HUDEP-2 (cell line): ENCODE data around the gene CHST9.
"Not testable (repeated sequence)": the region's sequence is repeated elsewhere in the genome, so short reads cannot be mapped to it uniquely, and the experiment has no call there.

Source experiments
- DNase-seq, 76 experiments: peaks; one replicate each; lab custom pipeline; 2025; ENCODE audit not compliant: unreplicated experiment in 76 of 76; lab: John Stamatoyannopoulos, UW

Gene CHST9

DNA sequence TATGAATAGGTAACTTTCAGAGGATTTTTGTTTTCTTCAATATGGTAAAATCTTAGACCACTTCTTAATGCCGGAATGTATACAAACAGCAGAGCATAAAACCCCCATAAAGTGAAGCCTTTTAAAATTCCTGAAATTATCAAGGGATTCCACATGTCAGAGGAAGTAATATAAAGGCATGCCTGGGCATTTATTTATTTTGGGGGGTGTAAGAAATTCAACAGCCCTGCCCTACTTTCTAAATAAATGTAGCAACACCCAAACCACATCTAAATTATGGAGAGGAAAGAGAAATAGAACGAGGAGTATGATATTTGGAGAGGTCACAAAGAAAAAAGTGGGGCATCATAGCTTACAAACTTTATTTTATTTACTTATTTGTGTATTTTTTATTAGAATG is 9.9 kb downstream of the CHST9 start:
- no peak for DNase-seq

- DNase-seq: no peak
Measured at GRCh38 chr18:27171993-27172392, 13.1 kb downstream of the CHST9 start.

GRCh38 chr18:27165412-27165811 is 19.7 kb downstream of the CHST9 start:
- no peak for DNase-seq

DNA sequence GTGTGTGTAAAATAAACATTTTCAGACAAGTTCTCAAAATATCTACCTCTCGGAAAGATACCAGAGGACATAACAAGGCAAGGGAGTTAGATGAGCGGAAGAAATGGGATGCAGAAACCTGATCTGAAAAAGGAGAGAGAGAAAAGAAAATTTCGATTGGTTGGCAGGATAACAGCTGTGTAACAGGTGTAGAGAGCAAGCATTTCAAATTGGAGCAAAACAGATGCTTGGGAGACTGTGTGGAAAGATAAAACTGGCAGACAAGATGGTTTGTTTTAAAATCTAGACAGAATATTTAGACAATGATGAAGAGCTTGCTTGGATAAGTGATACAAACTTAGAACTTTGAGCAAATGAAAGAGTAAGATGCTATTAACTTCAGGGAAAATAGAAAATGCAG is 20.2 kb downstream of the CHST9 start:
- DNase-seq: no peak

- DNase-seq: peak in 2 of 76 experiments; percentile 0 to 1
Measured at GRCh38 chr18:27163197-27163716, 21.9 kb downstream of the CHST9 start.

DNA sequence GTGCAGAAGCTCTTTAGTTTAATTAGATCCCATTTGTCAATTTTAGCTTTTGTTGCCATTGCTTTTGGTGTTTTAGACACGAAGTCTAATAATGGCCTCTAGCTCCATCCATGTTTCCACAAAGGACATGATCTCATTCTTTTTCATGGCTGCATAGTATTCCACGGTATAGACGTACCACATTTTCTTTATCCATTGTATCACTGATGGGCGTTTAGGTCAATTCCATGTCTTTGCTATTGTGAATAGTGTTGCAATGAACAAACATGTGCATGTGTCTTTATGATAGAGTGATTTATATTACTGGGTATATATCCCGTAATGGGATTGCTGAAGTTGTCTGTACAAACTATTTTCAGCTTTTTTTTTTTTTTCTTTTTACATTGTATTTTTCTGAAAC is 35.9 kb downstream of the CHST9 start:
- not testable (repeated sequence) for DNase-seq

- DNase-seq: no peak
Measured at GRCh38 chr18:27144672-27145071, 40.4 kb downstream of the CHST9 start.

GRCh38 chr18:27143580-27144287 is 41.4 kb downstream of the CHST9 start:
- no peak for DNase-seq

DNA sequence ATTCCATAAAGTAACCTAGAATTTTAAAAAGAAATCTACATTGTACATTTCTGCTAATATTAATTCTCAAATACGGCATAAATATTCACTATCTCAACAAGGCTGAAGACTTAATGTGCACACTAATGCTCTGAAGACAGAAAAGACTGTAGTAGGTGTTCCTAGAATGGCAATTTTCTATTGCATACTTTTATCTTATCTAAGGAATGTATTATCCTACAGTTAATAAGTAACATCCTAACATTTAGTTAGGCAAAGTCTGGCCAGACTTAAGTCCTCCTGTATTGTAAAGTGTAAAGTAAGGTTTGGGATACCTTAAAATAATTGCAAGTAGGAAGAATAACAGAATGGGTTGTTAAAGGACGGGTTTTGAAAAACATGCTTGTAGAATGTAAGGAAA is 42.2 kb downstream of the CHST9 start:
- DNase-seq: no peak

GRCh38 chr18:27141876-27142275 is 43.2 kb downstream of the CHST9 start:
- no peak for DNase-seq

GRCh38 chr18:27138079-27138478 is 47.0 kb downstream of the CHST9 start:
- no peak for DNase-seq

- DNase-seq: no peak
Measured at GRCh38 chr18:27136208-27136535, 48.9 kb downstream of the CHST9 start.

DNA sequence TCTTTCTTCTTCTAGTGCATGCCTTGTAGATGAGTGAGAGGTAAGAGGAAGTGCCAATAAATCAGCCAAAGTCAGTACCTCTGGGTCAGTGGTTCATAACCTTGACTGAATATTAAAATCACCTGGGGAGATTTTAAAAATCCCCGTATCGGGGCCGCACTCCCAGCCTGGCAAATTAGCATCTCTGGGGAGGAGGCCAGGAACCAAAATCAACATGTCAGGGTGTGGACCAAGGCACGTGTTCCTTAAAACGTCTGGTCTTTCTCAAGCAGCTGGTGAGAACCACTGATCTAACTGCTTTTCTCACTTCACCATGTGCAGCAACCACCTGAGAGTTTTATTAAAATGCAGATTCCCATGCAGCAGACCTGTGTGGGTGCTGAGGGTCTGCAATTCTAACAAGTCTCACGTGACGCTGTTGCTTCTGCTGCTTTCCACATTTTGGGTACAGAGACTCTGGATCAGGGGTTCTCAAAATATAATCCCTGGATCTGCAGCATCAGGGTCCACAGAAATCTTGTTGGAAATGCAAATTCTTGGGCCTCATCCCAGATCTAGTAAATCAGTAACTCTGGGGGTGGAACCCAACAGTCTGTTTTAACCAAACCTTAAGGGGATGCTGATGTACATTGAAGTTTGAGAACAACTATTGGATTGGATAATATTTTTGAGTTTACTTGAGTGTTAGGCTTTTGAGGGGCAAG is 49.5 kb downstream of the CHST9 start:
- DNase-seq: no peak

DNA sequence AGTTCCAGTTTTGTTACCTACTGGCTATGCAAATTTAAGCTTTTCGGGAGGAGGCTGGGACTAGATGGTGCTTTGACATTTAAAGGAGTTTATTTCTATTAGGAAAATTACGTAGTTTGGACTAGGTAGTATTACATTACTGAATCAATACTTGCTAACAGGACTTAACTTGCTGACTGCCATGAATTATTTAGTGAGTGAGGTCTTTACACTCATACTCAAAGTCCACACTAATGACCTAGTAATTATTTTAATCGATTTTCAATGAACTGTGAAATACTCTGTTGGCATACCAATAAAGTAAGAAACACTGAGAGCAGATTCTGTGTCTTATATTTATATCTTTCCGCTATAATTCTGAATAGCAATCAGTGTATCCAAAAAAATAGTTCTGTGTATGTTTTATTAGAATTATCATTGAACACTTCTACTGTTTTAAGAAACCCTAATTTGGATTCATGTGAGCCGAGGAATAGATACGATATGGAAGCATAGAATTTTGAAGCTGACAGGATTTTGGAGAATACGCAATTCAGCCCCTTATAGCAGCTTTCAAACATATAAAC is 55.0 kb downstream of the CHST9 start:
- no peak for DNase-seq

- no peak for DNase-seq
Measured at GRCh38 chr18:27124196-27124595, 60.9 kb downstream of the CHST9 start.

DNA sequence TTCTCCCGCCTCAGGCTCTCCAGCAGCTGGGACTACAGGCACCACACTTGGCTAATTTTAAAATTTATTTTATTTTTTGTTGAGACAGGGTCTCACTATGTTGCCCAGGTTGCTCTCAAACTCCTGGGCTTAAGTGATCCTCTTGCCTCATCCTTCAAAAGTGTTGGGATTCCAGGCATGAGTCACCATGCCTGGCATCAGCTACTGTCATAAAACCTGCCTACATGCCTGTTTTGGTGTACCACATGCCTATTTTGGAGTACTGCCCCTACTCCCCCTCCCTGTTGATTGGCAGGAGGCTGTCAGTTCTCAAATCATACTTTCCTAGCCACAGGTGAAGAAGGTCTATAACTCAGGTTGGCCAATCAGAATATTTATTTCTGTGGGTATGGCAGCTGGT is 64.0 kb downstream of the CHST9 start:
- DNase-seq: no peak

DNA sequence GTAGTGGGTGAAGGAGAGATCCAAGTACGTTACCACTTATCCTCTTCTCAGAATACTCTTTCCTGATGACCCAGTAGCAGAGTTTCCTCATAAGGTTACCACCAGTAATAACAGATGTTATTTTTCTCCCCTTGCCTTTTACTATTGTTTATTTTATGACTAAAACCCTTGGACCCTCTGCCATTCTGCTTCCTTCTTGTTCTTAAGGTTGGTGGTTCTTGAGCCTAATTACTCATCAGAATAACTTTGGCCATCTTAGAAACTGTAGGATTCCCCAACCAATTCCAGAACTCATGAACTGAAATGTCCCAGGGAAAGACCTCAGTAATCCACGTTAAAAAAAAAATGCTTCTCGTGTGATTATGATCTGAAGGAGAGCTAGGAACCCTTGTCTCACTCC is 64.9 kb downstream of the CHST9 start:
- no peak for DNase-seq

- DNase-seq: no peak
Measured at GRCh38 chr18:27118973-27119372, 66.1 kb downstream of the CHST9 start.

DNA sequence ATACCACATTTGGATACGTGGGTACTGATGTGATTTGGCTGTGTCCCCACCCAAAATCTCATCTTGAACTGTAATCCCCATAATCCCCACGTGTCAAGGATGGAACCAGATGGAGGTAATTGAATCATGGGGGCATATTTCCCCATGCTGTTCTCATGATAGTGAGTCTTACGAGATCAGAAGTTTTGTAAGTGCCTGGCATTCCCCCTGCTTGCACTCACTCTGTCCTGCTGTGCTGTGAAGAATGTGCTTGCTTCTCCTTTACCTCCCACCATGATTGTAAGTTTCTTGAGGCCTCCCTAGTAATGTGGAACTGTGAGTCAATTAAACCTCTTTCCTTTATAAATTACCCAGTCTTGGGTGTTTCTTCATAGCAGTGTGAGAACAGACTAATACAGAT is 70.3 kb downstream of the CHST9 start:
- no peak for DNase-seq

DNA sequence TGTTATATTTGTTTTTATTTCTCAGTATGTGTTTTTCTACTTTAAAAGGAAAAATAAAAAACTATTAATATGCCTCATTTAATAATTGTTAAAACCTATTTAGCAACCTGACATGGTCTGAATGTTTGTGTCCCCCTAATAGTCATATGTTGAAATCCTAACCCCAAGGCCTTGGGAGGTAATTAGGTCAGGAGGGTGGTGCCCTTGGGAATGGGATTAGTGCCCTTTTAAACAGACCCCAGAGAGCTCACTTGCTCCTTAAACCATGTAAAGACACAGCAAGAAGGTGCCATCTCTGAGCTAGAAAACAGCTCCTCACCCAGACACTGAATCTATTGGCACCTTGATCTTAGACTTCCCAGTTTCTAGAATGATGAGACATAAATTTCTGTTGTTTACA is 71.8 kb downstream of the CHST9 start:
- no peak for DNase-seq

DNA sequence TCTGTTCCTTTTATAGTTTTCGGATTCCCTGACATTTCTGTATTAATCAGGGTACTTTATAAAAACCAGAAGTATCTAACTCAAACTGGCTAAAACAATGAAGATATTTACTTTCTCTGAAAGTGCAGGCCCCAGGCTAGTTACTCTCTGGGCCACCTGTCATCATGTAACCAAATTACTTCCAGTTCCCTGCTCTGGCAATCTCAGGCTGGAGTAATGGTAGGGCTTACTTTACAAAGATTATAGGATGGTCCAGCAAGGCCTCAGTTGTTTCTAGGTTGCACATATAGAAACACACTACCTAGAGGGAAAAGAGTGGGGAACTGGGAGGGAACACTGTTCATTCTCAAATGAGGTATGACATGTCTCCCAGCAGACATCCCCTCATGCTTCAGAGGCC is 74.8 kb downstream of the CHST9 start:
- DNase-seq: no peak

DNA sequence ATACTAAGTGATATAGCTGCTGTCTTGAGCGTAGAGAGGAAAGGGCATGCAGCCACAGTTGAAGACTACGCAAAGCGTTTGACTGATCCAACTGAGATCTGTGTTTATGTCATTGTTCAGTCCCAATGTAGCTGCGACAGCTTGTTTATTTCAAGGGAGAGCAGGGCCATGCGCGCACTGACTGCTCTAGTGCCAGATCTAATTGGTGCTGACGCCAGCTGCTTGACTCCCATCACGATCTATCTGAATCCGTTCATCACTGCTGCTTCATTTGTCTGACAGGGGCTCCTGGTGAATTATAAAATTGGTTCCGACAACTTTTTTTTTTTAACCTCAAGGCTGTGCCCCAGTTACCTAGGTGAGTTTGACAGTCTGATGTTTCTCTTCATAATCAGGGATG is 75.7 kb downstream of the CHST9 start:
- DNase-seq: no peak
